Mesenchymal stem cell (in vitro differentiated cells and primary cell): Measurements from ENCODE around the gene EPB41.

Experiments
- DNase-seq: peaks from one replicate; pipeline ENCODE4 v3.0.0-alpha.2; 2013
- H2AFZ ChIP-seq: one replicate; pipeline ENCODE4 v1.6.1; 2013; ENCODE audit warnings: low read depth, mild to moderate bottlenecking, control low read depth, inconsistent platforms, low read length, moderate library complexity
- H2AK5ac ChIP-seq: 2 replicates; pipeline ENCODE4 v1.6.1; 2013; ENCODE audit warnings: low read length, moderate library complexity, mild to moderate bottlenecking, inconsistent platforms; ENCODE audit not compliant: severe bottlenecking
- H2BK120ac ChIP-seq: one replicate; pipeline ENCODE4 v1.6.1; 2013; ENCODE audit warnings: low read depth, mild to moderate bottlenecking, inconsistent platforms, low read length, moderate library complexity
- H2BK12ac ChIP-seq, 2 experiments: one replicate each; pipeline ENCODE4 v1.6.1; 2013; ENCODE audit warnings: inconsistent platforms in 2 of 2, low read length in 2 of 2, mild to moderate bottlenecking in 2 of 2, moderate library complexity in 2 of 2, control low read depth in 1 of 2
- H2BK15ac ChIP-seq: one replicate; pipeline ENCODE4 v1.6.1; 2013; ENCODE audit warnings: mild to moderate bottlenecking, low read depth, inconsistent platforms; ENCODE audit not compliant: poor library complexity, severe bottlenecking
- H2BK5ac ChIP-seq: 2 replicates; pipeline ENCODE4 v1.6.1; 2013; ENCODE audit warnings: low read depth, mild to moderate bottlenecking, low read length, control low read depth, inconsistent platforms; ENCODE audit not compliant: poor library complexity, severe bottlenecking
- H3K14ac ChIP-seq, 2 experiments: one replicate each; pipeline ENCODE4 v1.6.1; 2013; ENCODE audit warnings: inconsistent platforms in 2 of 2, low read length in 2 of 2, control low read depth in 1 of 2, mild to moderate bottlenecking in 1 of 2, moderate library complexity in 1 of 2
- H3K18ac ChIP-seq, 2 experiments: one replicate each; pipeline ENCODE4 v1.6.1; 2013; ENCODE audit warnings: inconsistent platforms in 2 of 2, low read length in 2 of 2, control low read depth in 1 of 2, low read depth in 1 of 2, mild to moderate bottlenecking in 1 of 2
- H3K23ac ChIP-seq, 2 experiments: one replicate each; pipeline ENCODE4 v1.6.1; 2013; ENCODE audit warnings: inconsistent platforms in 2 of 2, low read length in 2 of 2, mild to moderate bottlenecking in 2 of 2, moderate library complexity in 2 of 2, control low read depth in 1 of 2
- H3K27ac ChIP-seq: 2 replicates; pipeline ENCODE4 v1.5.1; 2013; ENCODE audit warnings: mild to moderate bottlenecking, moderate library complexity, low read length, control low read depth, inconsistent platforms; ENCODE audit not compliant: poor library complexity, severe bottlenecking
- H3K27me3 ChIP-seq, 2 experiments: 2 replicates each; pipeline versions ENCODE4 v1.6.1 to v1.7.0; 2013; ENCODE audit warnings: low read length in 2 of 2, mild to moderate bottlenecking in 2 of 2, moderate library complexity in 2 of 2, control low read depth in 1 of 2, inconsistent platforms in 1 of 2; ENCODE audit not compliant: control insufficient read depth in 1 of 2, insufficient read depth in 1 of 2
- H3K36me3 ChIP-seq, 2 experiments: 2 replicates each; pipeline versions ENCODE4 v1.6.1 to v1.7.0; 2013; ENCODE audit warnings: low read length in 2 of 2, control low read depth in 1 of 2, inconsistent platforms in 1 of 2, low read depth in 1 of 2, mild to moderate bottlenecking in 1 of 2; ENCODE audit not compliant: insufficient read depth in 2 of 2, control insufficient read depth in 1 of 2
- H3K4ac ChIP-seq, 2 experiments: one replicate each; pipeline ENCODE4 v1.6.1; 2013; ENCODE audit warnings: inconsistent platforms in 2 of 2, low read length in 2 of 2, mild to moderate bottlenecking in 2 of 2, moderate library complexity in 2 of 2, control low read depth in 1 of 2, low read depth in 1 of 2
- H3K4me1 ChIP-seq: 2 replicates; pipeline ENCODE4 v1.6.1; 2013; ENCODE audit warnings: low read depth, low read length, control low read depth; ENCODE audit not compliant: control insufficient read depth, insufficient read depth
- H3K4me2 ChIP-seq: 2 replicates; pipeline ENCODE4 v1.6.1; 2013; ENCODE audit warnings: low read length, mild to moderate bottlenecking, inconsistent platforms; ENCODE audit not compliant: poor library complexity, severe bottlenecking
- H3K4me3 ChIP-seq, 2 experiments: 2 replicates each; pipeline versions ENCODE4 v1.5.1 to v1.7.0; 2013; ENCODE audit warnings: low read length in 2 of 2, mild to moderate bottlenecking in 2 of 2, control low read depth in 1 of 2, low read depth in 1 of 2; ENCODE audit not compliant: insufficient read depth in 1 of 2
- H3K79me1 ChIP-seq: replicated peaks from 2 replicates; pipeline ENCODE4 v1.6.1; 2013; ENCODE audit warnings: mild to moderate bottlenecking, control low read depth, low read length, inconsistent platforms; ENCODE audit not compliant: poor library complexity, severe bottlenecking
- H3K9ac ChIP-seq: 2 replicates; pipeline ENCODE4 v1.7.0; 2013; ENCODE audit warnings: mild to moderate bottlenecking, low read length, moderate library complexity
- H3K9me3 ChIP-seq: 2 replicates; pipeline ENCODE4 v1.7.0; 2013; ENCODE audit warnings: mild to moderate bottlenecking, low read length; ENCODE audit not compliant: control insufficient read depth
- H4K8ac ChIP-seq: one replicate; pipeline ENCODE4 v1.6.1; 2013; ENCODE audit warnings: inconsistent platforms, mild to moderate bottlenecking, low read length, moderate library complexity
- H4K91ac ChIP-seq: one replicate; pipeline ENCODE4 v1.6.1; 2013; ENCODE audit warnings: mild to moderate bottlenecking, low read length, inconsistent platforms
- WGBS: methylation state at CpG from one replicate; pipeline ENCODE4 v1.1.7; 2013; ENCODE audit warnings: mixed read lengths; 5-methylcytosine and 5-hydroxymethylcytosine counted together

Gene EPB41

DNA sequence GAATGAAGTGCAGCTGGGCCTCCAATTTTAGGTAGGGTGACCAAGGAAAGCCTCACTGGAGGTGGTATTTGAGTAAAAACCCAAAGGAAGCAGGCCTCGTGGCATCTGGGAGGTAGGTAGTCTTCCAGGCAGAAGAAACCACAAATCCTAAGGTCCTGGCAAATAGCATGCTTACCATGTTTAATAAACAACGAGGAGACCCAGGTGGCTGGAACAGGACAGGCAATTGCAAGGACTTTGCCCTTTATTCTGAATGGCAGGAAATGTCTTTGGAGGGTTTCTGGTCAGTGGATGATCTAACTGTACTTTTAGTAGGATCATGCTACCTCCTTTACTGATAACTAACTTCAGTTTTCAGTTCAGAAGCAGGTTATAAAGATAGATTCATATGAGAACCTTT is 52.2 kb downstream of the EPB41 start:
- Histone ChIP-seq H3K27me3 (no peaks in the 10 kb centered on the region), H3K79me1 (peaks cover 2% of the 10 kb centered on the region), H3K4me1 (no peaks in the 10 kb centered on the region), H3K4me2 (no peak overlapping the region), H3K4me3 (no peak overlapping the region), H3K9ac (no peak overlapping the region), H2BK12ac (no peak overlapping the region), H2BK15ac (no peak overlapping the region), H2AFZ (no peak overlapping the region), H4K91ac (no peak overlapping the region), H3K23ac (no peak overlapping the region), H4K8ac (no peak overlapping the region), H2BK5ac (no peak overlapping the region), H3K14ac (no peak overlapping the region), H3K9me3 (no peaks in the 10 kb centered on the region), H2BK120ac (no peak overlapping the region), H3K18ac (no peak overlapping the region), H3K36me3 (no peaks in the 10 kb centered on the region), H3K4ac (no peak overlapping the region), H2AK5ac (no peak overlapping the region), H3K27ac (no peak overlapping the region)
- 80% methylated on average over 2 of the region's 2 CpGs for WGBS
- DNase-seq: no peak

DNA sequence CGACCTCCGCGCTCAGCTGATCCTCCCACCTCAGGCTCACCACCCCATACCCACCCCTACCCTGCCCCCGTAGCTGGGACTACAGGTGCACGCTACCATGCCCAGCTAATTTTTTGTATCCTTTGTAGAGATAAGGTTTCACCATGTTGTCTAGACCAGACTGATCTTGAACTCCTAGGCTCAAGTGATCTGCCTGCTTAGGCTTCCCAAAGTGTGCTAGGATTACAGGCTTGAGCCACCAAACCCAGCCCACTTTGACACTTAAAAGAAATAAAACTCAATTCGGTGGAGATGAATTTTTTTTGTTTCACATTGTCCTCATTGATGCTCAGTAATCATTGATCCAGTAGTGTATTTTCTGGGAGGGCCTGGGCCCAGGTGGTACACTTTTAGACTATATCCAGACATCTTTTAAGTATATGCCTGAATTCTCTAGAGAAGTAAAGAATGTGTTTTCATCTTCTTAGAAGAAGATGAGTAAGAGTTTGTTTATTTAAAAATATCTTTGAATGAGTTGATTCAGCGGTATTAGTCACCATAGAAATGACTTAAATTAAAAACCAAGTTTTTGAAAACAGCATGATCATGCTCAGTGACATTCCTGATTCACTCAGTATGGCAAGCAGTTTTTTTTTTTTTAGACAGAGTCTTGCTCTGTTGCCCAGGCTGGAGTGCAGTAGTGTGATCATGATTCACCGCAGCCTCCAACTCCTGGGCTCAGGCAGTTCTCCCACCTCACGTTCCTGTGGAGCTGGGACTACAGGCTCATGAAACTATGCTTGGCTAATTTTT is 57.8 kb downstream of the EPB41 start:
- no peak overlapping the region for H3K14ac ChIP-seq

DNA sequence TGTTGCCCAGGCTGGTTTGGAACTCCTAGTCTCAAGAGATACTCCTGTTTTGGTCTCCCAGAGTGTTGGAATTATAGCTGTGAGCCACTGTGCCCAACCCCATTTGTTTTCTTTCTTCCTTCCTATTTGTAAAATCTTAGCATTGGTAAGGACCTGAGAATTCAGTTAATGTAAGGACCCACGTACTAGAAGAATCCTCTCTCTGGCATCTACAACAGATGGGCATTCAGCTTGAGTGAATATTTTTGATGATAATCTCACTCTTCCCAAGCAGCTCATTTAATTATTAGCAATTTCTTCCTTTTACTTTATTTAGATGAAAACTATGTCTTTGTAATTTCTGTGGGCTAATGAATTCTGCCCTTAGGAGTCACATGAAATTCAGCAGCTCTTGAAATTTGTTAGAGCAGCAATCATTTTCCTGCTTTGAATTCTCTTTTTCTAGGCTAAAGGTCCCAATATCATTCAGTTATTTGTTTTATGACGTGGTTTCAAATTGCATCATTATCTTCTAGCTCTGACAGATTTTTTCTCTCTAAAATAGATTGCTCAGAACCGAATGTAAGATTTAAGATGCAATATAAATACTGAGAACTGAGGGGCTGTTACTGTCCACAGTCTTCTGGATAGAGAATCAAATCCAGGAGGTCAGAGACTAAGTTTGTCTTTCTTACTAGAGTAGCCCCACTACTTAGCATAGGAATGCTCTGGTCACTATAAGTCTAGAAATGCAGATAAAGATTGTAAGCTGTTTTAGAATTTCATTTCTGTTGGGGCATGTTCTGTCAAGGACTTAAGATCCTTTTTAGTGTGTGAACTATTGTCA is 59.4 kb downstream of the EPB41 start:
- DNase-seq: peak; percentile 14
- WGBS: 29% methylated on average over 1 of the region's 3 CpGs

More for the DNA sequence above, 57.8 kb downstream of the EPB41 start:
- H2AK5ac ChIP-seq: no peak overlapping the region
- DNase-seq: peak; percentile 87
- peaks cover 7% of the 10 kb centered on the region for H3K4me1 ChIP-seq
- no peak overlapping the region for H2BK5ac ChIP-seq
- no peak overlapping the region for H3K18ac ChIP-seq
- no peaks in the 10 kb centered on the region for H3K9me3 ChIP-seq
- H3K4me3 ChIP-seq: no peak overlapping the region
- H3K27ac ChIP-seq: peak overlapping the region; percentile 82
- no peak overlapping the region for H4K91ac ChIP-seq
- H2BK15ac ChIP-seq: no peak overlapping the region
- no peak overlapping the region for H3K4me2 ChIP-seq
- H3K4ac ChIP-seq: no peak overlapping the region
- peak overlapping the region; percentile 87 for H3K9ac ChIP-seq
- no peak overlapping the region for H3K23ac ChIP-seq
- no peaks in the 10 kb centered on the region for H3K27me3 ChIP-seq
- no peak overlapping the region for H2AFZ ChIP-seq
- 70% methylated on average over 7 of the region's 9 CpGs for WGBS
- H3K36me3 ChIP-seq: no peaks in the 10 kb centered on the region
- no peaks in the 10 kb centered on the region for H3K79me1 ChIP-seq
- no peak overlapping the region for H2BK120ac ChIP-seq
- H4K8ac ChIP-seq: no peak overlapping the region
- H2BK12ac ChIP-seq: no peak overlapping the region

DNA sequence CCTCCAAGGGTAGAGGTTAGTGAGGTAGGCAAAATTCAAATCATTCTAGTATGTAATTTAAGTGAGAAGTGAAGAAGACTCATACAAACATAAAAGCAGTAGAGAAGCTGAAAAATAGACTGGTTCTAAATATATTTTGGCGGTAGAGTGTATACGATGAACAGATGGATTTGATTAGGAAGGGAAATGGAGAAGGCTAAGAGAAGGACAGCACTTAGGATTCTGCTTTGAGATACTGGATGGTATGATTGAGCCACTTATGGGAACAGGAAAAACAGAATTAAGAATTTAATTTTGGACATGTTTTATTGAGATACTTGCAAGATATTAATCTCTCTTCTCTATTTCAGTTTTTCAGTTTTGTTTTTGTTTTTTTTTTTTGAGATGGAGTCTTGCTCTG is 60.1 kb downstream of the EPB41 start:
- H4K91ac ChIP-seq: no peak overlapping the region
- no peak overlapping the region for H2BK120ac ChIP-seq
- no peak overlapping the region for H3K27ac ChIP-seq
- peaks cover 7% of the 10 kb centered on the region for H3K4me1 ChIP-seq
- no peak overlapping the region for H2BK15ac ChIP-seq
- no peaks in the 10 kb centered on the region for H3K27me3 ChIP-seq
- H3K14ac ChIP-seq: no peak overlapping the region
- peak overlapping the region; percentile 87 for H3K9ac ChIP-seq
- no peak overlapping the region for H3K4ac ChIP-seq
- H3K36me3 ChIP-seq: no peaks in the 10 kb centered on the region
- H3K79me1 ChIP-seq: peaks cover 3% of the 10 kb centered on the region
- H3K23ac ChIP-seq: no peak overlapping the region
- H2BK5ac ChIP-seq: no peak overlapping the region
- no peak overlapping the region for H2AFZ ChIP-seq
- H3K4me3 ChIP-seq: peak overlapping the region in 1 of 2 experiments; percentile 5
- no peak overlapping the region for H3K4me2 ChIP-seq
- no peak overlapping the region for H4K8ac ChIP-seq
- H3K18ac ChIP-seq: no peak overlapping the region
- H2AK5ac ChIP-seq: no peak overlapping the region
- 95% methylated on average over 2 of the region's 2 CpGs for WGBS
- no peaks in the 10 kb centered on the region for H3K9me3 ChIP-seq
- no peak for DNase-seq
- no peak overlapping the region for H2BK12ac ChIP-seq

More for the DNA sequence above, 59.4 kb downstream of the EPB41 start:
- Histone ChIP-seq H2AK5ac (peak overlapping the region; percentile 62), H3K14ac (no peak overlapping the region), H3K23ac (no peak overlapping the region), H2BK15ac (no peak overlapping the region), H3K4ac (no peak overlapping the region), H3K36me3 (no peaks in the 10 kb centered on the region), H2AFZ (no peak overlapping the region), H3K27ac (no peak overlapping the region), H3K27me3 (no peaks in the 10 kb centered on the region), H3K4me2 (no peak overlapping the region), H2BK5ac (no peak overlapping the region), H2BK12ac (no peak overlapping the region), H3K9ac (peak overlapping the region; percentile 87), H4K91ac (no peak overlapping the region), H2BK120ac (no peak overlapping the region), H3K9me3 (no peaks in the 10 kb centered on the region), H3K79me1 (peaks cover 3% of the 10 kb centered on the region), H3K4me3 (peak overlapping the region in 1 of 2 experiments; percentile 5), H3K18ac (no peak overlapping the region), H4K8ac (no peak overlapping the region), H3K4me1 (peaks cover 7% of the 10 kb centered on the region)
